ENCODE results near the gene LRRC3B.

GRCh38 chr3:26574766-26575165, 47.8 kb upstream of the LRRC3B start:
- TF ChIP-seq SP1 (IDR thresholded peaks at IDR 0.05) (no peak), PKNOX1 (IDR thresholded peaks at IDR 0.05) (no peak), BHLHE40 (IDR thresholded peaks at IDR 0.05; ENCODE audit: borderline replicate concordance) (no peak), FOXK2 (IDR thresholded peaks at IDR 0.05) (no peak), ARNT (IDR thresholded peaks at IDR 0.05) (no peak), ZNF384 (IDR thresholded peaks at IDR 0.05) (no peak), NFRKB (IDR thresholded peaks at IDR 0.05) (no peak), FOXM1 (IDR thresholded peaks at IDR 0.05; ENCODE audit: borderline replicate concordance) (no peak), FOXA1 (IDR thresholded peaks at IDR 0.05) (no peak), SUZ12 (IDR thresholded peaks at IDR 0.05) (no peak), ELF4 (IDR thresholded peaks at IDR 0.05) (no peak), TARDBP (IDR thresholded peaks at IDR 0.05) (no peak), L3MBTL2 (conservative IDR thresholded peaks at IDR 0.05) (no peak), CTBP1 (IDR thresholded peaks at IDR 0.05; ENCODE audit: borderline replicate concordance) (no peak)

Data from HEK293T (cell line).